C4-2B (cell line): Measurements from ENCODE around the gene TNNT2.

Experiments used
- H3K27ac ChIP-seq: fragments of 450-650 bp; 2 replicates; pipeline ENCODE4 v1.5.1; 2017
- ZFX ChIP-seq: fragments of 450-650 bp; IDR thresholded peaks from 2 replicates; pipeline ENCODE4 v1.6.1; 2017
- TF ChIP-seq, protein P1 (sequence below): fragments of 450-650 bp; conservative IDR thresholded peaks from 2 replicates; pipeline ENCODE4 v1.5.1; 2017; ENCODE audit warnings: mild to moderate bottlenecking

TNNT2 gene

DNA sequence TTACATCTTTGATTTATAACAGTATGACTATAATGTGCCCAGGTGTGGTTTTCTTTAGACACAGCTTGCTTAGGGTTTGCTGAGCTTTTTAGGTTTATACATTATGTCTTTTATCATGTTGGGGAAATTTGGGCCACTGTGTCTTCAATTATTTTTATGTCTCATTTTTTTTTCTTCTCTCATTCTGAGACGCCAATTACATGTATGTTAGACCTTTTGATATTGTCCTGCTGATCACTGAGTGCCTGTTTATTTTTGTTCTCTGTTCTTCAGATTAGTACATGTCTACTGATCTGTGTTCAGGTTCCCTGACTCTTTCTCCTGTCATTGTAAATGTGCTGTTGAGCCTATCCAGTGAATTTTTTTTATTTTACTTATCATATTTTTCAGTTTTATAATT, 36.1 kb downstream of the TNNT2 start:
- H3K27ac ChIP-seq: no peak overlapping the region
- TF ChIP-seq, protein P1, sequence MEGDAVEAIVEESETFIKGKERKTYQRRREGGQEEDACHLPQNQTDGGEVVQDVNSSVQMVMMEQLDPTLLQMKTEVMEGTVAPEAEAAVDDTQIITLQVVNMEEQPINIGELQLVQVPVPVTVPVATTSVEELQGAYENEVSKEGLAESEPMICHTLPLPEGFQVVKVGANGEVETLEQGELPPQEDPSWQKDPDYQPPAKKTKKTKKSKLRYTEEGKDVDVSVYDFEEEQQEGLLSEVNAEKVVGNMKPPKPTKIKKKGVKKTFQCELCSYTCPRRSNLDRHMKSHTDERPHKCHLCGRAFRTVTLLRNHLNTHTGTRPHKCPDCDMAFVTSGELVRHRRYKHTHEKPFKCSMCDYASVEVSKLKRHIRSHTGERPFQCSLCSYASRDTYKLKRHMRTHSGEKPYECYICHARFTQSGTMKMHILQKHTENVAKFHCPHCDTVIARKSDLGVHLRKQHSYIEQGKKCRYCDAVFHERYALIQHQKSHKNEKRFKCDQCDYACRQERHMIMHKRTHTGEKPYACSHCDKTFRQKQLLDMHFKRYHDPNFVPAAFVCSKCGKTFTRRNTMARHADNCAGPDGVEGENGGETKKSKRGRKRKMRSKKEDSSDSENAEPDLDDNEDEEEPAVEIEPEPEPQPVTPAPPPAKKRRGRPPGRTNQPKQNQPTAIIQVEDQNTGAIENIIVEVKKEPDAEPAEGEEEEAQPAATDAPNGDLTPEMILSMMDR: no peak
- no peak for TF ChIP-seq ZFX

DNA sequence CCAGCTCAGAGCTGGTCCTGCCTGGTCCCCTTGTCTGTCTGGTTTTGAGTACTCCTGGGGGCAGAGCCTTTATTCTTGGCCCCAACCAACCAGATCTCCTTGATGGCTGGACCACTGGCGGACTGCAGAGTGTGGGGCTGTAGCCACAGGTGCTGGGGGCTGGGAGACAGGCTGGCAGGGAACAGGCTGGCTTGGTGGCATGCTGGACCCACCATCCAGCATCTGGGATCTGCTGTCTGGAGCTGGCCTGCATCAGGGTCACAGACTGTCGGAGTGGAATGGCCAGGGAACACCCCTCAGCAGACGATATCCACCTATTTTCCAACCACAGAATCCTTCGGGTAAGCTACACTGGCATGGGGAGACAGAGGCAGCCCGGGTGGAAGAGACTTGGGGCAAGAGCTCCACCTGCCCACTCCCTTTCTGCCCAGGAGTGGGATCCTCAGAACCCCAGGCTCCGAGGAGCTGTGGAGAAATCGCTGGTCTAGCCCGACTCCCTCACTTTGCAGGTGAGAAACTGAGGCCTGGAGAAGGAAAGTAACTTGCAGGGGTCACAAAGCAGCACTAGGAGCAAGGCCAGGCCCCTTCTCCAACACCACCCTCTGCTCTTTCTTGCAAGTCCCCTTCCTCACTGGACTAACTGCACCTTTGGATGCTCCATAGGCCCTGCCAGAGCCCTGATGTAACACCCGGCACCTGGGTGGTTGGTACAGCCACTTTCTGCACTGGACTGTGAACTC, 40.6 kb downstream of the TNNT2 start:
- no peak for TF ChIP-seq ZFX
- TF ChIP-seq, protein P1: no peak

GRCh38 chr1:201335901-201336300, 41.6 kb downstream of the TNNT2 start:
- H3K27ac ChIP-seq: no peak overlapping the region
- TF ChIP-seq ZFX: no peak
- TF ChIP-seq, protein P1: no peak

More for the DNA sequence above, 40.6 kb downstream of the TNNT2 start:
- H3K27ac ChIP-seq: no peak overlapping the region

DNA sequence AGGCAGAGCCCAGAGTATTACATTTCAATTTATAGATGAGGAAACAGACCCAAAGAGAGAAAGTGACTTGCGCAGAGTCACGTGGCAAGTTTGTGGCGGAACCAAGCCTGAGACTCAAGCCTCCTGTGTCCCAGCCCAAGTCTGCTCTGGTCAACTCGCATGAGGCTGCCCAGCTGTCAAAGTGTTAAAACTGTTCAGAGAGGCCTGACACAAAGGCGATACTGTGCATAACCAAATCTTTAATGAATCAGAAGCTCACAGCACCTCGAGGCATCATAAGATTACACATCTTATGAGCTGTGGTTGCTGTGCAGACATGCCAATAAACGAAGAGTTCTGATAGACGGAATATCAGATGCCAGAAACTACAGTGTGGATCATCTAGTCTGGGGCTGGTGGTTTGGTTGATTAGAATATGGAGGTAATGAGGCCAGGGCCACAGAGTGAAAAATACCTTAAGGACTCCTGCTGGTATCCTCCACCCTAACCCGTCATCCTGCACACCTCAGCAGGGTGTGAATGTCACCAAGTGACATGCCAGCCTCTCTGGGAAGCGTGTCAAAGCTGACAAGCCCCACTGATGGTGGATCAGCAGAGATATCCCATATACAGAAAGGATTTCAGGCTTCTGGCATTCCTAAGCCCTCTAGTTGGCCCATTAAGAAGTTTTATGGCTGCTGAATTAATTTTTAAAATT, 42.2 kb downstream of the TNNT2 start:
- TF ChIP-seq, protein P1: no peak
- TF ChIP-seq ZFX: no peak
- no peak overlapping the region for H3K27ac ChIP-seq

DNA sequence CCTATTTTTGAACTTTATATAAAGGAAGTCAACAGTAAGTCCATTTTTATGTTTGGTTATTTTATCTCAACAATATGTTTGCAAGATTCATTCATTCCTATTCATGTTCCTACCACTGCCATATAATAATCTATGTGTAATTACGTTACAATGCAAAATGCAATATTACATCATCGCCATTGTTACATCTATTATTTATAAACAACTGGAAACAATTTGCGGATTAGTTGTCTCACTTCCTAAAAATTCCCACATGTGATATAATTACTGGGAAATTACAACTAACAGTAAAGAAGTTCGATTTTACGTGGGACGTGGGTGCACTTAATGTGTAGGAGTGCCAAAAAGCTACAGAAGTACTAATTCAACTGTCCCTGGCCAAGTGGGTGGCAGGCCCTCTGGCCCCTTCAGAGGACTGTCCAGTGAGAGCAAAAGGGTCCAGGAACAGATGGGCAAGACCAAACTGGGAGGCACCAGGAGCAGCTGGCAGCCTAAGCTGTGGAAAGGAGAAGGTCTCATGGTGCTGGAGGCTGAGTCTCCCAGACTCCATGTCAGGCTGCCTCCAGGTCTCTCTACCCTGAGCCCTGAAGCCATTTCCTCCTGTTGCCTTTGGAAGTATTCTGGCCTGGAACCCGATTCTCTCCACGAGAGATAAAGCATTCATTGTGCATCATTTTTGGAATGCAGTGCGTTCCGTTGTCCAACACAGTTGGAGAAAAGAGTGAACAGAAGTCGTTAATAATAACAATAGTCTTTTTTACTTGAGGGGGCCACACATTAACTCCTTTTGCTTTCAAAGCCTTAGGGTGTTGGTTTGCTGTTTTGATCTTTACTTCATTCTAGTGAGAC, 42.9 kb downstream of the TNNT2 start:
- TF ChIP-seq, protein P1: no peak
- no peak for TF ChIP-seq ZFX
- H3K27ac ChIP-seq: no peak overlapping the region

GRCh38 chr1:201332616-201333335, 44.7 kb downstream of the TNNT2 start:
- no peak for TF ChIP-seq ZFX
- TF ChIP-seq, protein P1: no peak
- no peak overlapping the region for H3K27ac ChIP-seq
